ENCODE data around the gene NHLH1. TPM values are rescaled to one million over a fixed set of nuclear protein-coding genes. Genes with fewer than 3 reads are reported as not detected.

The NHLH1 gene
- total RNA-seq, 1 experiment from 2014 or later, result 0.70 TPM

DNA sequence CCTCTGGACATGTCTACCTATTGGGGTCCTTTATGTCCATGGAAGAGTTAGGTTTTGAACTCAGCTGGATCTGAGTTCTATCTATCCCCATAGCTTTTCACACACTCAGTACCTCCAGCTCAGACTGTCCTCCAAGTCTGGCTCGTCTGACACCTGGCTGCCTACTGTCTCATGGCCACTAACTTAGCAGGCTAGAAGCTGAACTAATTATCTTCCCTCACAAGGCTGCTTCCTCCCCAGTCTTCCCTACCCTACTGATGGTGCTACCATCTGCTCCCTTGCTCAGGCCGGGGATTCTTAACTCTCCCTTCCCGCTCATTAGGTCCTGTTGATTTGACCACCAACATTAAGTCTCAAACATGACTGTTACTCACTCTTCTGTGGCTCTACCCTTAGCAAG lies 46.8 kb downstream of the NHLH1 start (continued):
- TF ChIP-seq ZNF425 (CRISPR knock-in tag; conservative IDR thresholded peaks at IDR 0.05), result no peak
- TF ChIP-seq ZNF317 (CRISPR knock-in tag; IDR thresholded peaks at IDR 0.05; ENCODE audit: borderline replicate concordance, low read depth), result no peak
- TF ChIP-seq OVOL2 (CRISPR knock-in tag; IDR thresholded peaks at IDR 0.05; ENCODE audit: borderline replicate concordance), result no peak
- TF ChIP-seq GABPB1 (CRISPR knock-in tag; IDR thresholded peaks at IDR 0.05), result no peak
- no peak for TF ChIP-seq ZNF219 (CRISPR knock-in tag; IDR thresholded peaks at IDR 0.05; ENCODE audit: borderline replicate concordance)
- TF ChIP-seq JAZF1 (CRISPR knock-in tag; IDR thresholded peaks at IDR 0.05), result no peak
- no peak for TF ChIP-seq TEAD1 (CRISPR knock-in tag; IDR thresholded peaks at IDR 0.05)

DNA sequence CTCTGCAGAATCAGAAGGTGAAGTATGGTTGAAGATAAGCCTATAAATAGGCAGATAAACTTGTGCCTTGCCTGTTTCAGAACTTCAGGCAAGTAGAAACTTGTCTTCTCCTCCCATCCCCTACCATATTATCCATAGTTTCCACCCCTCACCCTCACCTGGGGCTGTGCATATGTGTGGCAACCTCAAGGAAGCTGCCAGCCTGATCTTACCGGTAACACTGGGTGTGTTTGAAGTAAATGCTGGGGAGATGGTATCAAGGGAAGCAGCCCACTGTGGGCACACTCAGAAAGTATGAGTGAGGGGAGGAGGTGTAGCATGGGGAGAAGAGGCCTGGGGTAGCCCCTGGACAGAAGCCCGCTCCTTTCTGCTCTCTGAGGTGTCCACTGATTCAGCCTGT lies 48.0 kb downstream of the NHLH1 start:
- Mint-ChIP-seq H3K27me3 (ENCODE audit: low read depth) (no peaks in the 10 kb centered on the region), H3K27ac (peak overlapping the region; percentile 72), H3K4me1 (peaks cover 35% of the 10 kb centered on the region), H3K9me3 (no peaks in the 10 kb centered on the region), H3K36me3 (peaks cover 18% of the 10 kb centered on the region), H3K4me3 (no peak overlapping the region)
- ATAC-seq, result no peak
- DNase-seq (ENCODE audit: low spot score), result no peak
- ChIA-PET CTCF (interaction anchor here (0.6 to 2.3 kb wide), 2 partner anchors 39 to 49 kb away, joined by 3 to 31 read pairs; no protein-coding TSS in a partner anchor), POLR2A (no interaction called here)
- TF ChIP-seq, protein P1, sequence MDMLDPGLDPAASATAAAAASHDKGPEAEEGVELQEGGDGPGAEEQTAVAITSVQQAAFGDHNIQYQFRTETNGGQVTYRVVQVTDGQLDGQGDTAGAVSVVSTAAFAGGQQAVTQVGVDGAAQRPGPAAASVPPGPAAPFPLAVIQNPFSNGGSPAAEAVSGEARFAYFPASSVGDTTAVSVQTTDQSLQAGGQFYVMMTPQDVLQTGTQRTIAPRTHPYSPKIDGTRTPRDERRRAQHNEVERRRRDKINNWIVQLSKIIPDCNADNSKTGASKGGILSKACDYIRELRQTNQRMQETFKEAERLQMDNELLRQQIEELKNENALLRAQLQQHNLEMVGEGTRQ (CRISPR knock-in tag; IDR thresholded peaks at IDR 0.05), result no peak
- TF ChIP-seq, protein P2, sequence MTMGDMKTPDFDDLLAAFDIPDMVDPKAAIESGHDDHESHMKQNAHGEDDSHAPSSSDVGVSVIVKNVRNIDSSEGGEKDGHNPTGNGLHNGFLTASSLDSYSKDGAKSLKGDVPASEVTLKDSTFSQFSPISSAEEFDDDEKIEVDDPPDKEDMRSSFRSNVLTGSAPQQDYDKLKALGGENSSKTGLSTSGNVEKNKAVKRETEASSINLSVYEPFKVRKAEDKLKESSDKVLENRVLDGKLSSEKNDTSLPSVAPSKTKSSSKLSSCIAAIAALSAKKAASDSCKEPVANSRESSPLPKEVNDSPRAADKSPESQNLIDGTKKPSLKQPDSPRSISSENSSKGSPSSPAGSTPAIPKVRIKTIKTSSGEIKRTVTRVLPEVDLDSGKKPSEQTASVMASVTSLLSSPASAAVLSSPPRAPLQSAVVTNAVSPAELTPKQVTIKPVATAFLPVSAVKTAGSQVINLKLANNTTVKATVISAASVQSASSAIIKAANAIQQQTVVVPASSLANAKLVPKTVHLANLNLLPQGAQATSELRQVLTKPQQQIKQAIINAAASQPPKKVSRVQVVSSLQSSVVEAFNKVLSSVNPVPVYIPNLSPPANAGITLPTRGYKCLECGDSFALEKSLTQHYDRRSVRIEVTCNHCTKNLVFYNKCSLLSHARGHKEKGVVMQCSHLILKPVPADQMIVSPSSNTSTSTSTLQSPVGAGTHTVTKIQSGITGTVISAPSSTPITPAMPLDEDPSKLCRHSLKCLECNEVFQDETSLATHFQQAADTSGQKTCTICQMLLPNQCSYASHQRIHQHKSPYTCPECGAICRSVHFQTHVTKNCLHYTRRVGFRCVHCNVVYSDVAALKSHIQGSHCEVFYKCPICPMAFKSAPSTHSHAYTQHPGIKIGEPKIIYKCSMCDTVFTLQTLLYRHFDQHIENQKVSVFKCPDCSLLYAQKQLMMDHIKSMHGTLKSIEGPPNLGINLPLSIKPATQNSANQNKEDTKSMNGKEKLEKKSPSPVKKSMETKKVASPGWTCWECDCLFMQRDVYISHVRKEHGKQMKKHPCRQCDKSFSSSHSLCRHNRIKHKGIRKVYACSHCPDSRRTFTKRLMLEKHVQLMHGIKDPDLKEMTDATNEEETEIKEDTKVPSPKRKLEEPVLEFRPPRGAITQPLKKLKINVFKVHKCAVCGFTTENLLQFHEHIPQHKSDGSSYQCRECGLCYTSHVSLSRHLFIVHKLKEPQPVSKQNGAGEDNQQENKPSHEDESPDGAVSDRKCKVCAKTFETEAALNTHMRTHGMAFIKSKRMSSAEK (CRISPR knock-in tag; IDR thresholded peaks at IDR 0.05; ENCODE audit: borderline replicate concordance), result no peak
- TF ChIP-seq GABPB1 (CRISPR knock-in tag; IDR thresholded peaks at IDR 0.05) (no peak), PRRX2 (CRISPR knock-in tag; IDR thresholded peaks at IDR 0.05) (no peak), TP53 (CRISPR knock-in tag; IDR thresholded peaks at IDR 0.05) (no peak), ZBTB43 (CRISPR knock-in tag; IDR thresholded peaks at IDR 0.05) (no peak), TEAD4 (CRISPR knock-in tag; IDR thresholded peaks at IDR 0.05) (no peak)
- TF ChIP-seq, protein P3, sequence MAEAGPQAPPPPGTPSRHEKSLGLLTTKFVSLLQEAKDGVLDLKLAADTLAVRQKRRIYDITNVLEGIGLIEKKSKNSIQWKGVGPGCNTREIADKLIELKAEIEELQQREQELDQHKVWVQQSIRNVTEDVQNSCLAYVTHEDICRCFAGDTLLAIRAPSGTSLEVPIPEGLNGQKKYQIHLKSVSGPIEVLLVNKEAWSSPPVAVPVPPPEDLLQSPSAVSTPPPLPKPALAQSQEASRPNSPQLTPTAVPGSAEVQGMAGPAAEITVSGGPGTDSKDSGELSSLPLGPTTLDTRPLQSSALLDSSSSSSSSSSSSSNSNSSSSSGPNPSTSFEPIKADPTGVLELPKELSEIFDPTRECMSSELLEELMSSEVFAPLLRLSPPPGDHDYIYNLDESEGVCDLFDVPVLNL (CRISPR knock-in tag; IDR thresholded peaks at IDR 0.05; ENCODE audit: borderline replicate concordance, low read depth), result no peak
- TF ChIP-seq, protein P4, sequence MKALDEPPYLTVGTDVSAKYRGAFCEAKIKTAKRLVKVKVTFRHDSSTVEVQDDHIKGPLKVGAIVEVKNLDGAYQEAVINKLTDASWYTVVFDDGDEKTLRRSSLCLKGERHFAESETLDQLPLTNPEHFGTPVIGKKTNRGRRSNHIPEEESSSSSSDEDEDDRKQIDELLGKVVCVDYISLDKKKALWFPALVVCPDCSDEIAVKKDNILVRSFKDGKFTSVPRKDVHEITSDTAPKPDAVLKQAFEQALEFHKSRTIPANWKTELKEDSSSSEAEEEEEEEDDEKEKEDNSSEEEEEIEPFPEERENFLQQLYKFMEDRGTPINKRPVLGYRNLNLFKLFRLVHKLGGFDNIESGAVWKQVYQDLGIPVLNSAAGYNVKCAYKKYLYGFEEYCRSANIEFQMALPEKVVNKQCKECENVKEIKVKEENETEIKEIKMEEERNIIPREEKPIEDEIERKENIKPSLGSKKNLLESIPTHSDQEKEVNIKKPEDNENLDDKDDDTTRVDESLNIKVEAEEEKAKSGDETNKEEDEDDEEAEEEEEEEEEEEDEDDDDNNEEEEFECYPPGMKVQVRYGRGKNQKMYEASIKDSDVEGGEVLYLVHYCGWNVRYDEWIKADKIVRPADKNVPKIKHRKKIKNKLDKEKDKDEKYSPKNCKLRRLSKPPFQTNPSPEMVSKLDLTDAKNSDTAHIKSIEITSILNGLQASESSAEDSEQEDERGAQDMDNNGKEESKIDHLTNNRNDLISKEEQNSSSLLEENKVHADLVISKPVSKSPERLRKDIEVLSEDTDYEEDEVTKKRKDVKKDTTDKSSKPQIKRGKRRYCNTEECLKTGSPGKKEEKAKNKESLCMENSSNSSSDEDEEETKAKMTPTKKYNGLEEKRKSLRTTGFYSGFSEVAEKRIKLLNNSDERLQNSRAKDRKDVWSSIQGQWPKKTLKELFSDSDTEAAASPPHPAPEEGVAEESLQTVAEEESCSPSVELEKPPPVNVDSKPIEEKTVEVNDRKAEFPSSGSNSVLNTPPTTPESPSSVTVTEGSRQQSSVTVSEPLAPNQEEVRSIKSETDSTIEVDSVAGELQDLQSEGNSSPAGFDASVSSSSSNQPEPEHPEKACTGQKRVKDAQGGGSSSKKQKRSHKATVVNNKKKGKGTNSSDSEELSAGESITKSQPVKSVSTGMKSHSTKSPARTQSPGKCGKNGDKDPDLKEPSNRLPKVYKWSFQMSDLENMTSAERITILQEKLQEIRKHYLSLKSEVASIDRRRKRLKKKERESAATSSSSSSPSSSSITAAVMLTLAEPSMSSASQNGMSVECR (CRISPR knock-in tag; IDR thresholded peaks at IDR 0.05; ENCODE audit: borderline replicate concordance), result no peak
- TF ChIP-seq, protein P5, sequence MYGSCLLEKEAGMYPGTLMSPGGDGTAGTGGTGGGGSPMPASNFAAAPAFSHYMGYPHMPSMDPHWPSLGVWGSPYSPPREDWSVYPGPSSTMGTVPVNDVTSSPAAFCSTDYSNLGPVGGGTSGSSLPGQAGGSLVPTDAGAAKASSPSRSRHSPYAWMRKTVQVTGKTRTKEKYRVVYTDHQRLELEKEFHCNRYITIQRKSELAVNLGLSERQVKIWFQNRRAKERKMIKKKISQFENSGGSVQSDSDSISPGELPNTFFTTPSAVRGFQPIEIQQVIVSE (CRISPR knock-in tag; IDR thresholded peaks at IDR 0.05; ENCODE audit: borderline replicate concordance), result no peak
- TF ChIP-seq, protein P6, sequence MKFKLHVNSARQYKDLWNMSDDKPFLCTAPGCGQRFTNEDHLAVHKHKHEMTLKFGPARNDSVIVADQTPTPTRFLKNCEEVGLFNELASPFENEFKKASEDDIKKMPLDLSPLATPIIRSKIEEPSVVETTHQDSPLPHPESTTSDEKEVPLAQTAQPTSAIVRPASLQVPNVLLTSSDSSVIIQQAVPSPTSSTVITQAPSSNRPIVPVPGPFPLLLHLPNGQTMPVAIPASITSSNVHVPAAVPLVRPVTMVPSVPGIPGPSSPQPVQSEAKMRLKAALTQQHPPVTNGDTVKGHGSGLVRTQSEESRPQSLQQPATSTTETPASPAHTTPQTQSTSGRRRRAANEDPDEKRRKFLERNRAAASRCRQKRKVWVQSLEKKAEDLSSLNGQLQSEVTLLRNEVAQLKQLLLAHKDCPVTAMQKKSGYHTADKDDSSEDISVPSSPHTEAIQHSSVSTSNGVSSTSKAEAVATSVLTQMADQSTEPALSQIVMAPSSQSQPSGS (CRISPR knock-in tag; IDR thresholded peaks at IDR 0.05; ENCODE audit: borderline replicate concordance, low read depth), result no peak

Measured in WTC11 (cell line).